SK-N-SH (cell line): ENCODE measurements around the gene ZER1.

ENCODE experiments used
- CHD2 ChIP-seq: fragments of 150-350 bp; IDR thresholded peaks from 2 replicates; pipeline ENCODE4 v1.6.1; 2018; ENCODE audit warnings: low read length; ENCODE audit not compliant: partially characterized antibody
- EP300 ChIP-seq, 2 experiments: IDR thresholded peaks; 2 replicates each; pipeline versions ENCODE4 v1.4.0 to v1.6.1; 2012; ENCODE audit warnings: borderline replicate concordance in 1 of 2, low read depth in 1 of 2, low read length in 1 of 2
- MAX ChIP-seq: IDR thresholded peaks from 2 replicates; pipeline ENCODE4 v1.4.0; 2012; ENCODE audit warnings: low read depth
- NFIC ChIP-seq: IDR thresholded peaks from 2 replicates; pipeline ENCODE4 v1.4.0; 2012; ENCODE audit warnings: borderline replicate concordance
- RAD21 ChIP-seq: IDR thresholded peaks from 2 replicates; pipeline ENCODE4 v1.6.1; 2012; ENCODE audit warnings: mild to moderate bottlenecking, low read length
- RCOR1 ChIP-seq: fragments of 150-350 bp; IDR thresholded peaks from 2 replicates; pipeline ENCODE4 v1.6.1; 2017; ENCODE audit warnings: antibody characterized with exemption, low read length
- SMC3 ChIP-seq: IDR thresholded peaks from 2 replicates; pipeline ENCODE4 v1.6.1; 2012; ENCODE audit warnings: low read depth, low read length, improper control_type of control experiment
- TEAD4 ChIP-seq: IDR thresholded peaks from 2 replicates; pipeline ENCODE4 v1.4.0; 2012; ENCODE audit warnings: mild to moderate bottlenecking, borderline replicate concordance; ENCODE audit not compliant: insufficient read depth
- USF2 ChIP-seq: fragments of 150-350 bp; IDR thresholded peaks from 2 replicates; pipeline ENCODE4 v1.6.1; 2017; ENCODE audit warnings: antibody characterized with exemption, low read length, low read depth, borderline replicate concordance
- YY1 ChIP-seq: IDR thresholded peaks from 2 replicates; pipeline ENCODE4 v1.4.0; 2012; ENCODE audit warnings: low read depth, mild to moderate bottlenecking
- ZBTB33 ChIP-seq: IDR thresholded peaks from 2 replicates; pipeline ENCODE4 v1.4.0; 2012; ENCODE audit warnings: low read depth, borderline replicate concordance
- TF ChIP-seq, protein P1 (sequence below): fragments of 200-600 bp; sonication (generic); IDR thresholded peaks from 2 replicates; pipeline ENCODE4 v1.6.1; 2017; ENCODE audit warnings: antibody characterized with exemption, mild to moderate bottlenecking, moderate library complexity
- TF ChIP-seq, protein P2 (sequence below): fragments of 150-350 bp; IDR thresholded peaks from 2 replicates; pipeline ENCODE4 v1.6.1; 2016; ENCODE audit warnings: mild to moderate bottlenecking, low read depth, low read length

GRCh38 chr9:128707446-128707845 is 64.3 kb downstream of the ZER1 start:
- TF ChIP-seq, protein P1, sequence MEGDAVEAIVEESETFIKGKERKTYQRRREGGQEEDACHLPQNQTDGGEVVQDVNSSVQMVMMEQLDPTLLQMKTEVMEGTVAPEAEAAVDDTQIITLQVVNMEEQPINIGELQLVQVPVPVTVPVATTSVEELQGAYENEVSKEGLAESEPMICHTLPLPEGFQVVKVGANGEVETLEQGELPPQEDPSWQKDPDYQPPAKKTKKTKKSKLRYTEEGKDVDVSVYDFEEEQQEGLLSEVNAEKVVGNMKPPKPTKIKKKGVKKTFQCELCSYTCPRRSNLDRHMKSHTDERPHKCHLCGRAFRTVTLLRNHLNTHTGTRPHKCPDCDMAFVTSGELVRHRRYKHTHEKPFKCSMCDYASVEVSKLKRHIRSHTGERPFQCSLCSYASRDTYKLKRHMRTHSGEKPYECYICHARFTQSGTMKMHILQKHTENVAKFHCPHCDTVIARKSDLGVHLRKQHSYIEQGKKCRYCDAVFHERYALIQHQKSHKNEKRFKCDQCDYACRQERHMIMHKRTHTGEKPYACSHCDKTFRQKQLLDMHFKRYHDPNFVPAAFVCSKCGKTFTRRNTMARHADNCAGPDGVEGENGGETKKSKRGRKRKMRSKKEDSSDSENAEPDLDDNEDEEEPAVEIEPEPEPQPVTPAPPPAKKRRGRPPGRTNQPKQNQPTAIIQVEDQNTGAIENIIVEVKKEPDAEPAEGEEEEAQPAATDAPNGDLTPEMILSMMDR, result no peak
- TF ChIP-seq RAD21 (no peak), EP300 (IDR thresholded peaks at IDR 0.05; ENCODE audit: borderline replicate concordance in 1 of 2, low read depth in 1 of 2, low read length in 1 of 2) (no peak), TEAD4 (no peak), CHD2 (no peak), SMC3 (no peak), YY1 (no peak), NFIC (no peak), RCOR1 (no peak), ZBTB33 (no peak), USF2 (no peak), MAX (no peak)
- TF ChIP-seq, protein P2, sequence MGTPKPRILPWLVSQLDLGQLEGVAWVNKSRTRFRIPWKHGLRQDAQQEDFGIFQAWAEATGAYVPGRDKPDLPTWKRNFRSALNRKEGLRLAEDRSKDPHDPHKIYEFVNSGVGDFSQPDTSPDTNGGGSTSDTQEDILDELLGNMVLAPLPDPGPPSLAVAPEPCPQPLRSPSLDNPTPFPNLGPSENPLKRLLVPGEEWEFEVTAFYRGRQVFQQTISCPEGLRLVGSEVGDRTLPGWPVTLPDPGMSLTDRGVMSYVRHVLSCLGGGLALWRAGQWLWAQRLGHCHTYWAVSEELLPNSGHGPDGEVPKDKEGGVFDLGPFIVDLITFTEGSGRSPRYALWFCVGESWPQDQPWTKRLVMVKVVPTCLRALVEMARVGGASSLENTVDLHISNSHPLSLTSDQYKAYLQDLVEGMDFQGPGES, result no peak
